Omental fat pad (tissue), 4 donors: ENCODE measurements around the gene POLR2I. TPM values are rescaled to one million over a fixed set of nuclear protein-coding genes. Genes with fewer than 3 reads are reported as not detected.

Source experiments
- ATAC-seq: fragments of 150-250 bp; one replicate; pipeline ENCODE4 v1.9.1; 2016; ENCODE audit warnings: mild to moderate bottlenecking, moderate library complexity; ENCODE audit not compliant: low FRiP score
- DNase-seq: peaks from one replicate; pipeline ENCODE4 v3.0.0-alpha.2; 2019; ENCODE audit warnings: low spot score
- CTCF ChIP-seq, 3 donors: fragments of 450-650 bp; IDR thresholded peaks; one replicate each; pipeline ENCODE4 v1.5.1; 2016 to 2017; ENCODE audit warnings: antibody characterized with exemption in 3 of 3, mild to moderate bottlenecking in 3 of 3, moderate library complexity in 2 of 3
- total RNA-seq, 4 donors: library from RNA; depleted of rRNA; stranded (reverse); fragments of >200 nt; gene quantifications; one replicate each; pipeline ENCODE4 v1.1.0, GENCODE V29; 2016

Gene POLR2I
- total RNA-seq, 4 donors from 2014 or later = 32.5 to 58.5 (median 36.1) TPM

DNA sequence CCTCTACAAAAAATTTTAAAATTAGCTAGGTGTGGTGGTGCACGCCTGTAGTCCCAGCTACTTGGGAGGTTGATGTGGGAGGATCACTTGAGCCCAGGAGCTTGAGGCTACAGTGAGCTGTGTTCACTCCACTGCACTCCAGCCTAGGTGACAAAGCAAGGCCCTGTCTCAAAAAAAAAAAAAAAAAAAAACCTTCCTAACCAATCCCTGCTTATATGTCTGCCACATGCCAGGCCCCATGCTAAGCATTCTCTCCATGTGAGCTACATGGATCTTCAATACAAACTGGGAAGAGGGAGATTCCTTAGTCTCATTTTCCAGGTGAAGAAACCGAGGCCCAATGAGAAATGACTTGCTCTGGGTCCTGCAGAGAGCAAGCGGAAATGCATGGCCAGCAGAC lies 6.0 kb downstream of the POLR2I start:
- DNase-seq = no peak
- ATAC-seq = no peak
- no peak for TF ChIP-seq CTCF (IDR thresholded peaks at IDR 0.05)

DNA sequence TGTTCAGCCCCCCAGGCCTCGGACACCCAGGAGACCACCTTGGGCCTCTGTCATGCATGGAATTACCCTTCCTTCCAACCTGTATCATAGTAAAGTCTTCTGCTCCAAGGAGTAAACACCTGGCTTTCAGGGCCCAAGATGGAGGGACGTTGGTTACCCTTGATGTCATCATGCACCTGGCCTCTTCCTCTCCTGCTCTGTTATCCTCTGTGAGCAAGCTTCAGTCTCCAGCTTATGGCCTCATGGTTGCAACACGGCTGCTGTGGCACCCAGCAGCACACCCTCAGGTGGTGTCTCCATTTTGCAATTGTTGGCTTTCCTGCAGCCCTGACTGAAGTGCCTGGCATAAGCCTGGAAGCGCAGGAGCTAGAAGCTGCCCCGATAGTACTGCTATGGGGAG lies 7.7 kb downstream of the POLR2I start:
- ATAC-seq (no peak), DNase-seq (no peak)
- TF ChIP-seq CTCF (IDR thresholded peaks at IDR 0.05) = no peak

DNA sequence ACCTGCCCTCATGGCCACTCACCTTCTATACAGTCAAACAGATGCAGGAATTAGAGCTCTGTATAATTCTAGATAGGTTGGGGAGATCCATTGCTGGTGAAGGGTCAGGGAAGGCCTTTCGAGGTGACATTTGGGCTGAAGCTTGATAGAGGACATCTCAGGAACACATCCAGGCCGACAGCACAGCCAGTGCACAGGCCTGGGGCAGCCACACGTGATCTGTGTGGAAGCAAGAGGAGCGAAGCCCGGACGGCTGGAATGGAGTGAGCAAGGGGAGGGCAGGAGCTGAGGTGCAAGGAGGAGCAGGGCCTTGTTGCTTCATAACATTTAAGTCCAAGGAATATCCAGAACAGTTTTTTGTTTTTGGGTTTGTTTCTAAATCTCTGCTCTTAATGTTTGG lies 8.2 kb downstream of the POLR2I start:
- ATAC-seq (no peak), DNase-seq (no peak)
- TF ChIP-seq CTCF (IDR thresholded peaks at IDR 0.05) = no peak

- ATAC-seq = no peak
- no peak for DNase-seq
- TF ChIP-seq CTCF (IDR thresholded peaks at IDR 0.05) = no peak
Measured at GRCh38 chr19:36103842-36104552, 10.7 kb downstream of the POLR2I start.

DNA sequence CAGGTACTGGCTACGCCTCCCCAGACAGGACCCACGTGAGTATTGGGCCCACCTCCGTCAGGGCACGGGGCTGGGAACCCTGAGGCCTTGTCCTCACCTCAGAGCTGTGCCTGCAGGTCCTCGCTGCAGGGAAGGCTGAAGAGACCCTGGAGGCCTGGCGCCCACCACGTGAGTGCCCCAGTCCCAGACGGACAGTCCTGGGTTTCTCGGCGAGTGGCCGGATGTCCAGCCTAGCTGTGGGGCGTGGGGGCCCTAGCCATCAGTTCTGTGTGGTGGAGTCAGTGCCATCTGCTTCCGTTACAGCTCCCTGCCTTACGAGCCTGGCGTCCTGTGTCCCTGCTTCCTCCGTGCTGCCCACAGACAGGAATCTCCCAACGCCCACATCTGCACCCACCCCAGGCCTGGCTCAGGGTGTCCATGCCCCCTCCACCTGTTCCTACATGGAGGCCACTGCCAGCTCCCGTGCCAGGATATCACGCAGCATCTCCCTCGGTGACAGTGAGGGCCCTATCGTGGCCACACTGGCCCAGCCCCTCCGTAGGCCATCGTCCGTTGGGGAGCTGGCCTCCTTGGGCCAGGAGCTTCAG lies 11.5 kb downstream of the POLR2I start:
- ATAC-seq (no peak), DNase-seq (no peak)
- no peak for TF ChIP-seq CTCF (IDR thresholded peaks at IDR 0.05)

GRCh38 chr19:36101550-36102327 lies 12.9 kb downstream of the POLR2I start:
- ATAC-seq = no peak
- no peak for TF ChIP-seq CTCF (IDR thresholded peaks at IDR 0.05)
- no peak for DNase-seq
